GM12873 (cell line): ENCODE measurements around the gene SLC39A9.
A peak's percentile ranks its signal among the peaks of the same experiment; 100 is the strongest.

Experiments
- TF ChIP-seq, protein P1 (sequence below): IDR thresholded peaks from 2 replicates; pipeline ENCODE4 v1.5.1; 2012; ENCODE audit warnings: low read depth, mild to moderate bottlenecking, moderate library complexity, low read length, control low read depth; ENCODE audit not compliant: insufficient read depth; ENCODE audit errors: missing control alignments

Gene SLC39A9

DNA sequence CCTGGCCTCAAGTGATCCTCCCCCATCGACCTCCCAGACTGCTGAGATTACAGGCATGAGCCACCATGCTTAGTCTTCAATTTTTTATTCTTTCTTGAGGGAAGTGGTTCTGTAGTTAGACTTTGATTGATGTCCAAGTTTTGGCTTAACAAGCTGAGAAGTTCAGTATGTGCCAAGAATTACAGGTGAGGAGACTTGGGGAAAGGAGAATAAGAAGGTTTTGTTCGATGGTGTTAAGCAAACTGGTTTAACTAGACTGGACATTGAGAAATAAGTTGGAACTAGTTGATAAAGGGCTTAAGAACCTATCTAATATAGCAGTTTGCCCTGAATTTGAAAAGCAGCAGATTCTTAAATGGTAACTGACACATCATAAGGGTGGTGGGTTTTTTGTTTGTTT lies 53.4 kb downstream of the SLC39A9 start:
- TF ChIP-seq, protein P1, sequence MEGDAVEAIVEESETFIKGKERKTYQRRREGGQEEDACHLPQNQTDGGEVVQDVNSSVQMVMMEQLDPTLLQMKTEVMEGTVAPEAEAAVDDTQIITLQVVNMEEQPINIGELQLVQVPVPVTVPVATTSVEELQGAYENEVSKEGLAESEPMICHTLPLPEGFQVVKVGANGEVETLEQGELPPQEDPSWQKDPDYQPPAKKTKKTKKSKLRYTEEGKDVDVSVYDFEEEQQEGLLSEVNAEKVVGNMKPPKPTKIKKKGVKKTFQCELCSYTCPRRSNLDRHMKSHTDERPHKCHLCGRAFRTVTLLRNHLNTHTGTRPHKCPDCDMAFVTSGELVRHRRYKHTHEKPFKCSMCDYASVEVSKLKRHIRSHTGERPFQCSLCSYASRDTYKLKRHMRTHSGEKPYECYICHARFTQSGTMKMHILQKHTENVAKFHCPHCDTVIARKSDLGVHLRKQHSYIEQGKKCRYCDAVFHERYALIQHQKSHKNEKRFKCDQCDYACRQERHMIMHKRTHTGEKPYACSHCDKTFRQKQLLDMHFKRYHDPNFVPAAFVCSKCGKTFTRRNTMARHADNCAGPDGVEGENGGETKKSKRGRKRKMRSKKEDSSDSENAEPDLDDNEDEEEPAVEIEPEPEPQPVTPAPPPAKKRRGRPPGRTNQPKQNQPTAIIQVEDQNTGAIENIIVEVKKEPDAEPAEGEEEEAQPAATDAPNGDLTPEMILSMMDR, result no peak

GRCh38 chr14:69458350-69458749 lies 59.9 kb downstream of the SLC39A9 start:
- TF ChIP-seq, protein P1, result no peak

- TF ChIP-seq, protein P1, result no peak
Observed at GRCh38 chr14:69459122-69459521, 60.6 kb downstream of the SLC39A9 start.

DNA sequence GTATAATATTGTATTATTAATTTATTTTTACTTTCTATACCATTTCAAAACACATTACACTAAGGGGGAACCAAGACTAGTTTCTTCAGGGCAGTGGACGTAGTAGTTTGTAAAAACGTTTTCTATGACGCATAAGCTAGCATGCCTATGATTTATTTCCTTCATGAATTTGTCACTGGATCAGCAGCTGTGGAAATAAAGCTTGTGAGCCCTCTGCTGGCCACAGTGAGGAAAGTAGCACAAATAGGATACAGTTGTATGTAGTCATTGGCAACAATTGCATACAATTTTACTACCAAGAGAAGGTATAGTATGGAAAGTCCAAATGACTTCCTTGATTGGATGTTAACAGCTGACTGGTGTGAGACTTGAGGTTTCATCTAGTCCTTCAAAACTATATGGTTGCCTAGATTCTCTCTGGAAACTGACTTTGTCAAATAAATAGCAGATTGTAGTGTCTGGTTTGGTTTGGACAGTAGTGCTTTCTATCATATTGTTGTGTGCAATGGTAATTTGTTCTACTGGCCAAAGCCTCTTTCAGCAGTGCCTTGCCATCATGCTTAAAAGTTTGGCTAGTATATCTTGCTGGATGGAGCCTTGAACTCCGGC lies 61.7 kb downstream of the SLC39A9 start:
- TF ChIP-seq, protein P1, result peak; percentile 70

- TF ChIP-seq, protein P1, result no peak
Observed at GRCh38 chr14:69464379-69464778, 65.9 kb downstream of the SLC39A9 start.

GRCh38 chr14:69464829-69465228 lies 66.3 kb downstream of the SLC39A9 start:
- TF ChIP-seq, protein P1, result no peak

GRCh38 chr14:69468949-69469348 lies 70.5 kb downstream of the SLC39A9 start:
- TF ChIP-seq, protein P1, result no peak
